Measurements from ENCODE around the gene TRIM45. TPM values are rescaled to one million over a fixed set of nuclear protein-coding genes. Genes with fewer than 3 reads are reported as not detected.

Gene TRIM45
- total and polyA plus RNA-seq, 8 donors, result 2.4 to 30.1 (median 5.5) TPM

- Histone ChIP-seq H3K4me3 (no peak overlapping the region), H3K4me1 (no peaks in the 10 kb centered on the region), H3K36me3 (peaks cover 0 to 3% (median 0%) of the 10 kb centered on the region in 3 donors), H3K9me3 (no peaks in the 10 kb centered on the region), H3K27ac (no peak overlapping the region), H3K27me3 (no peaks in the 10 kb centered on the region)
- no peak for DNase-seq
- TF ChIP-seq CTCF (IDR thresholded peaks at IDR 0.05), result no peak
- FAIRE-seq, result no peak
- WGBS, 2 donors, result 80 to 82% methylated on average over 6 of the region's 6 CpGs
- ATAC-seq, result no peak
- intact Hi-C loops (cut with DNase I), result loop anchor here in 1 of 3 donors (10.0 kb wide), 1 partner anchor 211 kb away; no protein-coding TSS in a partner anchor
These were observed 37.3 kb downstream of the TRIM45 start for GRCh38 chr1:117084231-117084630.

GRCh38 chr1:117079737-117080136 is 41.8 kb downstream of the TRIM45 start:
- H3K27me3 ChIP-seq, result no peaks in the 10 kb centered on the region
- no peak for TF ChIP-seq CTCF (IDR thresholded peaks at IDR 0.05)
- no peak for DNase-seq
- no peaks in the 10 kb centered on the region for H3K9me3 ChIP-seq
- H3K4me3 ChIP-seq, result no peak overlapping the region
- H3K27ac ChIP-seq, result no peak overlapping the region
- peaks cover 0 to 18% (median 9%) of the 10 kb centered on the region in 3 donors for H3K36me3 ChIP-seq
- H3K4me1 ChIP-seq, result no peaks in the 10 kb centered on the region
- WGBS, 2 donors, result 66 to 77% methylated on average over 5 to 6 of the region's 6 CpGs
- intact Hi-C loops (cut with DNase I), result loop anchor here (10.0 kb wide), 2 partner anchors 45 to 215 kb away; partner anchors contain the start of gene TRIM45 (in 1 of the 3)
- peak in 1 of 4 donors; percentile 24 for ATAC-seq
- no peak for FAIRE-seq

- no peak for FAIRE-seq
- H3K27ac ChIP-seq, result no peak overlapping the region
- no peaks in the 10 kb centered on the region for H3K27me3 ChIP-seq
- 74 to 86% methylated on average over 3 of the region's 3 CpGs for WGBS, 2 donors
- H3K9me3 ChIP-seq, result no peaks in the 10 kb centered on the region
- ATAC-seq, result no peak
- no peak for DNase-seq
- H3K36me3 ChIP-seq, result peaks cover 0 to 18% (median 9%) of the 10 kb centered on the region in 3 donors
- intact Hi-C loops (cut with DNase I), result loop anchor here in 2 of 3 donors (10.0 kb wide), 2 partner anchors 48 to 218 kb away; partner anchors contain the start of gene TRIM45 (in 1 of the 2)
- H3K4me1 ChIP-seq, result no peaks in the 10 kb centered on the region
- H3K4me3 ChIP-seq, result no peak overlapping the region
- TF ChIP-seq CTCF (IDR thresholded peaks at IDR 0.05), result no peak
These were observed 44.3 kb downstream of the TRIM45 start for GRCh38 chr1:117077267-117077666.

- ATAC-seq (no peak), DNase-seq (no peak), FAIRE-seq (no peak)
- TF ChIP-seq CTCF (IDR thresholded peaks at IDR 0.05), result no peak
- no peaks in the 10 kb centered on the region for H3K4me1 ChIP-seq
- H3K27ac ChIP-seq, result no peak overlapping the region
- 96 to 99% methylated on average over 5 of the region's 5 CpGs for WGBS, 2 donors
- no peak overlapping the region for H3K4me3 ChIP-seq
- no peaks in the 10 kb centered on the region for H3K9me3 ChIP-seq
- intact Hi-C loops (cut with DNase I), result loop anchor here in 2 of 3 donors (10.0 kb wide), 2 partner anchors 48 to 218 kb away; partner anchors contain the start of gene TRIM45 (in 1 of the 2)
- peaks cover 0 to 18% (median 7%) of the 10 kb centered on the region in 3 donors for H3K36me3 ChIP-seq
- no peaks in the 10 kb centered on the region for H3K27me3 ChIP-seq
These were observed 44.9 kb downstream of the TRIM45 start for GRCh38 chr1:117076648-117077047.

- intact Hi-C loops (cut with DNase I), result loop anchor here in 2 of 3 donors (10.0 kb wide), 2 partner anchors 55 to 225 kb away; partner anchors contain the start of gene TRIM45 (in 1 of the 2)
- H3K9me3 ChIP-seq, result no peaks in the 10 kb centered on the region
- no peak overlapping the region for H3K4me3 ChIP-seq
- peaks cover 0 to 3% (median 0%) of the 10 kb centered on the region in 3 donors for H3K36me3 ChIP-seq
- 89 to 91% methylated on average over 2 of the region's 2 CpGs for WGBS, 2 donors
- no peaks in the 10 kb centered on the region for H3K4me1 ChIP-seq
- ATAC-seq (no peak), DNase-seq (no peak), FAIRE-seq (no peak)
- no peak for TF ChIP-seq CTCF (IDR thresholded peaks at IDR 0.05)
- H3K27ac ChIP-seq, result no peak overlapping the region
- H3K27me3 ChIP-seq, result no peaks in the 10 kb centered on the region
These were observed 51.4 kb downstream of the TRIM45 start for GRCh38 chr1:117070124-117070523.
